GM23338 (cell line): ENCODE results near the gene WDR93. TPM values are rescaled to one million over a fixed set of nuclear protein-coding genes. Genes with fewer than 3 reads are reported as not detected.

Experiments
- ATAC-seq: fragments of 200-7000 bp; cut with Tn5 transposase; 3 replicates; pipeline ENCODE4 v1.9.1; 2020
- DNase-seq: peaks from one replicate; pipeline ENCODE4 v3.0.0-alpha.2; 2015; ENCODE audit warnings: low spot score
- H2AFZ ChIP-seq: fragments of 200-600 bp; sonication (generic); 2 replicates; pipeline ENCODE4 v1.8.0; 2016; ENCODE audit warnings: antibody characterized with exemption, mild to moderate bottlenecking, moderate library complexity
- H3F3A ChIP-seq: fragments of 200-600 bp; sonication (generic); replicated peaks from 2 replicates; pipeline ENCODE4 v1.8.0; 2017; ENCODE audit warnings: antibody characterized with exemption, mixed run types, low read depth
- H3K27ac ChIP-seq: fragments of 200-600 bp; sonication (generic); 2 replicates; pipeline ENCODE4 v1.6.1; 2016; ENCODE audit warnings: low read depth
- H3K27me3 ChIP-seq: fragments of 200-600 bp; sonication (generic); 2 replicates; pipeline ENCODE4 v1.8.0; 2016; ENCODE audit warnings: mild to moderate bottlenecking, mixed run types, moderate library complexity; ENCODE audit not compliant: insufficient read depth
- H3K36me3 ChIP-seq: fragments of 200-600 bp; sonication (generic); 2 replicates; pipeline ENCODE4 v1.8.0; 2016; ENCODE audit warnings: mild to moderate bottlenecking; ENCODE audit not compliant: insufficient read depth
- H3K4me1 ChIP-seq: fragments of 200-600 bp; sonication (generic); 2 replicates; pipeline ENCODE4 v1.8.0; 2016; ENCODE audit warnings: mild to moderate bottlenecking, moderate library complexity; ENCODE audit not compliant: insufficient read depth
- H3K4me2 ChIP-seq: fragments of 200-600 bp; sonication (generic); 2 replicates; pipeline ENCODE4 v1.7.1; 2017; ENCODE audit warnings: mixed run types
- H3K4me3 ChIP-seq: fragments of 200-600 bp; sonication (generic); 2 replicates; pipeline ENCODE4 v1.6.1; 2016; ENCODE audit warnings: mixed run types
- H3K79me2 ChIP-seq: fragments of 200-600 bp; sonication (generic); replicated peaks from 2 replicates; pipeline ENCODE4 v1.8.0; 2017; ENCODE audit warnings: mild to moderate bottlenecking; ENCODE audit not compliant: insufficient read depth
- H3K9me2 ChIP-seq: fragments of 200-600 bp; sonication (generic); 2 replicates; pipeline ENCODE4 v1.8.0; 2017; ENCODE audit not compliant: insufficient read depth
- H4K20me1 ChIP-seq: fragments of 200-600 bp; sonication (generic); replicated peaks from 2 replicates; pipeline ENCODE4 v1.8.0; 2017; ENCODE audit warnings: mild to moderate bottlenecking; ENCODE audit not compliant: insufficient read depth
- H3K27ac Mint-ChIP-seq: 2 replicates; pipeline ENCODE4 v1.8.0; 2020; ENCODE audit warnings: inconsistent platforms, mild to moderate bottlenecking, moderate library complexity, mixed read lengths
- H3K27me3 Mint-ChIP-seq: 3 replicates; pipeline ENCODE4 v1.8.0; 2022; ENCODE audit warnings: low read depth, mild to moderate bottlenecking, moderate library complexity, mixed read lengths, inconsistent platforms; ENCODE audit not compliant: insufficient read depth, poor library complexity
- H3K36me3 Mint-ChIP-seq: 3 replicates; pipeline ENCODE4 v1.8.0; 2021; ENCODE audit warnings: low read depth, mild to moderate bottlenecking, inconsistent platforms, moderate library complexity, mixed read lengths
- H3K4me1 Mint-ChIP-seq: 3 replicates; pipeline ENCODE4 v1.8.0; 2020; ENCODE audit warnings: mild to moderate bottlenecking, inconsistent platforms, mixed read lengths
- H3K4me3 Mint-ChIP-seq: 3 replicates; pipeline ENCODE4 v1.8.0; 2021; ENCODE audit warnings: moderate library complexity, mild to moderate bottlenecking, inconsistent platforms, mixed read lengths
- H3K9me3 Mint-ChIP-seq: 3 replicates; pipeline ENCODE4 v1.8.0; 2020; ENCODE audit warnings: moderate library complexity, mild to moderate bottlenecking, inconsistent platforms, mixed read lengths
- CREB1 ChIP-seq: fragments of 250-450 bp; sonication (Bioruptor Pico); IDR thresholded peaks from 2 replicates; pipeline ENCODE4 v1.5.0; 2020; ENCODE audit warnings: low read depth, mild to moderate bottlenecking, moderate library complexity
- CTCF ChIP-seq, 2 experiments: fragments of 200-600 bp in 1 of 2; sonication (generic) in 1 of 2; conservative IDR thresholded peaks; 2 replicates each; pipeline versions ENCODE4 v1.5.1 to v1.6.1; 2016 to 2017; ENCODE audit warnings: antibody characterized with exemption in 2 of 2, low read depth in 2 of 2, mild to moderate bottlenecking in 2 of 2, moderate library complexity in 1 of 2
- ETS1 ChIP-seq: IDR thresholded peaks from 2 replicates; pipeline ENCODE4 v1.6.1; 2016; ENCODE audit warnings: antibody characterized with exemption
- EZH2 ChIP-seq: fragments of 200-600 bp; sonication (generic); IDR thresholded peaks from one replicate; pipeline ENCODE4 v1.8.0; 2017; ENCODE audit warnings: antibody characterized with exemption, mild to moderate bottlenecking, low read depth; ENCODE audit not compliant: unreplicated experiment
- EZH2phosphoT487 ChIP-seq: fragments of 200-600 bp; sonication (generic); IDR thresholded peaks from one replicate; pipeline ENCODE4 v1.8.1; 2018; ENCODE audit warnings: antibody characterized with exemption; ENCODE audit not compliant: unreplicated experiment
- JUNB ChIP-seq: IDR thresholded peaks from one replicate; pipeline ENCODE4 v1.6.1; 2016; ENCODE audit warnings: antibody characterized with exemption; ENCODE audit not compliant: unreplicated experiment
- NANOG ChIP-seq: IDR thresholded peaks from 2 replicates; pipeline ENCODE4 v1.6.1; 2016; ENCODE audit warnings: antibody characterized with exemption, borderline replicate concordance
- POLR2AphosphoS5 ChIP-seq: IDR thresholded peaks from 2 replicates; pipeline ENCODE4 v1.6.1; 2016; ENCODE audit warnings: antibody characterized with exemption, low read depth
- REST ChIP-seq: IDR thresholded peaks from one replicate; pipeline ENCODE4 v1.6.1; 2018; ENCODE audit warnings: antibody characterized with exemption; ENCODE audit not compliant: unreplicated experiment
- STAT1 ChIP-seq: IDR thresholded peaks from one replicate; pipeline ENCODE4 v1.6.1; 2016; ENCODE audit warnings: antibody characterized with exemption; ENCODE audit not compliant: unreplicated experiment
- ZNF114 ChIP-seq: fragments of 250-450 bp; sonication (Bioruptor Pico); IDR thresholded peaks from 2 replicates; pipeline ENCODE4 v1.5.0; 2020; ENCODE audit warnings: mild to moderate bottlenecking, moderate library complexity
- ZNF331 ChIP-seq: fragments of 250-450 bp; sonication (Bioruptor Pico); IDR thresholded peaks from 2 replicates; pipeline ENCODE4 v1.5.0; 2020; ENCODE audit warnings: low read depth, mild to moderate bottlenecking, moderate library complexity
- ZNF462 ChIP-seq: fragments of 250-450 bp; sonication (Bioruptor Pico); IDR thresholded peaks from 2 replicates; pipeline ENCODE4 v1.5.0; 2020; ENCODE audit warnings: mild to moderate bottlenecking, moderate library complexity
- polyA plus RNA-seq: library from polyadenylated mRNA; unstranded; fragments of >200 nt; fragmentation: Nextera tagmentation; extraction: Ambion mirVana; gene quantifications from 2 replicates; pipeline ENCODE4 v1.2.1, GENCODE V29; 2016
- total RNA-seq: library from RNA; depleted of rRNA; stranded (reverse); fragments of >200 nt; shearing (Covaris generic); gene quantifications from 2 replicates; pipeline ENCODE4 v1.2.3, GENCODE V29; 2014

WDR93 gene
- total and polyA plus RNA-seq, 2 experiments from 2014 or later = 0.14 TPM; not detected in 1

- Histone ChIP-seq H3K4me3 (no peak overlapping the region), H3K27me3 (peaks cover 20% of the 10 kb centered on the region), H3K4me1 (peaks cover 19% of the 10 kb centered on the region), H3K79me2 (no peaks in the 10 kb centered on the region), H3K4me2 (no peak overlapping the region), H4K20me1 (no peaks in the 10 kb centered on the region), H3K36me3 (no peaks in the 10 kb centered on the region), H2AFZ (no peak overlapping the region), H3K27ac (no peak overlapping the region), H3K9me2 (peaks cover 3% of the 10 kb centered on the region; the same call in 1 of the 2 replicates), H3F3A (no peaks in the 10 kb centered on the region)
- TF ChIP-seq JUNB = no peak
- no peak for TF ChIP-seq EZH2
- no peak for TF ChIP-seq NANOG
- TF ChIP-seq ETS1 = no peak
- TF ChIP-seq REST = no peak
- no peak for TF ChIP-seq ZNF462 (CRISPR knock-in tag)
- TF ChIP-seq CTCF (conservative IDR thresholded peaks at IDR 0.05; ENCODE audit: low read depth in 2 of 2) = no peak
- no peak for TF ChIP-seq ZNF331 (CRISPR knock-in tag)
- TF ChIP-seq ZNF114 (CRISPR knock-in tag) = no peak
- no peak for TF ChIP-seq EZH2phosphoT487
- no peak for TF ChIP-seq CREB1 (CRISPR knock-in tag)
- TF ChIP-seq POLR2AphosphoS5 = no peak
- TF ChIP-seq STAT1 = no peak
- ATAC-seq = no peak
- no peaks in the 10 kb centered on the region for H3K36me3 Mint-ChIP-seq
- H3K4me3 Mint-ChIP-seq = no peak overlapping the region
- H3K27me3 Mint-ChIP-seq = peaks cover 19% of the 10 kb centered on the region
- no peaks in the 10 kb centered on the region; the same call in 2 of the 3 replicates for H3K9me3 Mint-ChIP-seq
- peaks cover 22% of the 10 kb centered on the region for H3K4me1 Mint-ChIP-seq
- no peak for DNase-seq
- no peak overlapping the region for H3K27ac Mint-ChIP-seq
These were observed 91.4 kb downstream of the WDR93 start for GRCh38 chr15:89781891-89782618.
